LNCAP (cell line): Measurements from ENCODE around the gene WLS.

Experiments
- CTCF ChIP-seq: fragments of 450-650 bp; IDR thresholded peaks from 2 replicates; pipeline ENCODE4 v1.5.1; 2017; ENCODE audit warnings: mild to moderate bottlenecking

WLS gene

DNA sequence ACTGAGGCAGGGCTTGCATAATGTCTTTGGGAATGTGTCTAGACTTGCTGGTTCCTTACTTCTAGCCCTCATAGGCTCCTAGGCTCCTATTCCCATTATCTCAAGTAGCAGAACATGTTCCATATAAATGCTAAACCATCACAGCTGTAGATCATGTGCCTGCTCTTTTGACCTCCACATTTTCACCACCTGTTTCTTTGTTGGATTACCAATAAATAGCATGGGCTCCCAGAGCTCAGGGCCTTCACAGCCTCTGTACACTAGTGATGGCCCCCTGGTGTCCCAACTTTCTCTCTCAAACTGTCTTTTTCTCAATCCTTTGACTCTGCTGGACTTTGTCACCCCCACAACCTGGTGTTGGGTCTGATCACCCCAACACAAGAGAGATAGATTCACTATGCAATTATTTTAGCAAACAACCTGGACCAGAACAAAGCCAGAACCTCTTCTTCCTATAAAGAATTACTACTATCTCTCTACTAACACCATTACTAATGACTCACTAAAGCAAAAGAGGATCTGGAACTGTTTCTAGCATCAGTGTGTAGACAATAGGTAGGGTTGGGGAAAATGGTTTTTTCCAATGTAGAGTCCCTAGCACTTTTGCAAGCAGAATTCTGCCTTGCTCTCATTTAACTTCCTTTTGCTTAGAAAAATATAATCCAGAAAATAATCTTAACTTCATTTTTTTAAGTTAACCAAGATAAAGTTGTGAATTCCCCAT, 51.7 kb downstream of the WLS start:
- no peak for TF ChIP-seq CTCF

GRCh38 chr1:68178821-68179490, 53.4 kb downstream of the WLS start:
- TF ChIP-seq CTCF, result no peak

DNA sequence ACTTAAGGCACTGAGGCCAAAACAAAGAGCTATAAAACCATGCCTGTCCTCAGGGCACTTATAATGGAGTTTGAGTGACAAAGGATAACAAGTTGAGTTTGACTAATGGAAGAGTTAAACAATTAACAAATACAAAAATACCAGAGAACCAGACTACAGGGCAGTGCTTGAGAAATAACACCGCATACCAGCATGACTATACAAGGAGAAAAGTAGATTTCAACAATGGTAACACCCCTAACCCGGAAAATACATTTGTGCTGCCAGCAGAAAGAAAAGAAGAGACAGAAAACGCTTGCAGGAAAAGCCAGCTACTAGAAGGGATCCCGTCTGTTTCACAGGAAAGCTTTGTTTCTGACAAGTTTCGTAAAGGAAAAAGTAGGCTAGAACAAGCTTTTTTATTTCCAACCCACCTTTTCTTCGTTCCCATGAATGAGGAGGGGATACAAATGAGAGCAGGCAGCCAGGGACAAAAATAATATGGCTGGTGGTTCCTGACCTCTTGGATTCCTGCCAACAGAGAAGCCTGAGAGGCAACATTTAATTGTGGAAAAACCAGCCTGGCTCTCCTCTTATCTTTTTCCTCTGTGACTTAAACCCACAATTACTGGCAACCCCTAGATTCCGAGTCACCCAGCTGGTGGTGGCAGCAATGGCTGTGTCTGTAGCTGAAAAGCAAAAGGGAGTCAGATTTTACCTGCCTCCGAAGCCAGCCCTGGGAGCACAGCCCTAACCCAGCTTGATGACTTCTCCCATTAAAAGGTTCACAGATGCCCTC, 56.5 kb downstream of the WLS start:
- TF ChIP-seq CTCF, result no peak

DNA sequence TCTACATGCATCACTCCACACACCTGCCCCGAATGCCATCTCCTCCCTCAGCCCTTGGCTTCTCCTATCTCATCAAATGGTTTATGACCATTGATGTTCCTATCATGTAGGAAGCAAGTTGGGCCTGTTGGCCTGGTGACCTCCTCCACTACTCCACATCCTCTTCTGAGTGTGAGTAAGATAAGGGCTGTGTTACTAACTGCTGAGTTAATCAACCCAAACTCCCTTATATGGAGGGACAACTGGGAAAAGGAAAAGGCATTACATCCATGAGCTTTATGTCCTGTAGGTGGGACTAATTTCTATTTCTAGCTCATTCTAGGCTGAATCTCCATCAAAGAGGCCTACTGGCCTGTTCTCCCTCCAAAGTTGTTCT, 57.6 kb downstream of the WLS start:
- no peak for TF ChIP-seq CTCF

DNA sequence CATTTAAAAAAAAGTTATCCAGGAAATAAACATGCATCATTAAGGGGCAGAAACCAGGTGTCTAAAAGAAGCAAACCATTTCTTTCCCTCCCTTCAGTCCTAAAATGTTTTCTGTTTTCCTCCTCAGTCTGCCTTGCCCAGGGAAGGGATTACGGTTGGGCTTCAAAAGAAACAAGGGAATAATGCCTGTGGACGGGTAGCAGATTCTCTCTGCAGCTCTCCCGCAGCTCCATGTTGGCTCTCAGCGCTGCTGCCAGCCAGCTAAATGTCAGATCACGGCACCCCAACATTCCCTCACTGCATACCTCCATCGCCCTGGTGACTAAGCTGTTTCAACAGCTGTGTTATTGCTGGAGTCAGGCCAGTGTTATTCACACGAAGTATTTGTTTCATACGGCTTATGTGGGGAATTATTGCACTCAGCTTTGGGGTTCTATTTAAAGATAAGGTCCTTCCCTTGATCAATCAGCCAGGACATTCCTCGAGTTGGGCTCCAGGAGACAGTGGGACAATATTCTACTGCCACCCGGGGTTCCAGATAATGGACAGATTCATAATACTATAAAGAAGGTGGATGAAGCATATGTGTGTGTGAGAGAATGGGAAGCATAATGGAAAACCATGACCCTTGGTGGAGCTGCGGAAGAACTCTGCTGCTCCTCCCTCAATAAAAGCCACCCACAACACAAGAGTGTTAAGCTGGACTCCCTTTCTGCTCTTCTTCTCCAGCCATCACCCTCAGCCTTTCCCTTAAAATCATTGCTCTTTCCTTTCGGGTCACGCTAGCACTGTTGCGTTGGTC, 58.2 kb downstream of the WLS start:
- no peak for TF ChIP-seq CTCF

DNA sequence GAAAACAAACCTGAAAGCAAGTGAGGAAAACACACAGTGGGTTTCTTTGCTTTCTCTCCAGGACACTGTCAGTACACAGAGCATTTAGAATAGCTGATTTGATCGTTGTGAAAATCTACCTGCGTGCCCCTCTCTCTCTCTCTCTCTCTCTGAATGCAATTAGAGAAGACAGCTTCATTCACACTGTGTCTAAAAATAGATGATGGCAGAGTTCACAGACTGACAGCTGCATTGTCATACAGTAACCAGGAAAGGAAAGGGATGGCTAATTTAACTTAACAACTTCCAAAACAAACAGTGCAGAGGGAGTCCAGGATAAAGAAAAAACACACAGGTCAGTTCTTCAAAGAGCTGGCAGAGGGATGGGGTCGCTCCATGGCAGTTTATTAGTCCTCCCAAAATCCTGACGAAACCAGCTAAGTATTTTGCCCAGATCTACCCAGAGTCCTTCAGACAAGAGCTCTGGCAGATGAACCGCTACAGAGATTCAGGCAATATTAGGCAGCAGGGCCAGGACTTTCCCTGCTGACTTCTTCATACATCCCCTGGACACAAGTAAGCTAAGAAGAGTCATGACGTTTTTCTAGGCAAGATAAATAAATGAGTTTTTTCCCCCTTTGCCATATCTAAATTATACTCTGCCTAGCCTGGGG, 58.9 kb downstream of the WLS start:
- no peak for TF ChIP-seq CTCF
